Chondrocyte (in vitro differentiated cells): ENCODE results near the gene CAMK1G. TPM values are rescaled to one million over a fixed set of nuclear protein-coding genes. Genes with fewer than 3 reads are reported as not detected.

Experiments used
- DNase-seq: peaks from one replicate; pipeline ENCODE4 v3.0.0; 2021; ENCODE audit warnings: mixed read lengths, low spot score
- H3K27ac Mint-ChIP-seq: one replicate; pipeline ENCODE4 v1.8.0; 2021; ENCODE audit warnings: mild to moderate bottlenecking, moderate library complexity, mixed read lengths; ENCODE audit not compliant: unreplicated experiment
- H3K27me3 Mint-ChIP-seq: 2 replicates; pipeline ENCODE4 v1.8.0; 2021; ENCODE audit warnings: low read depth, mixed read lengths
- H3K36me3 Mint-ChIP-seq: 2 replicates; pipeline ENCODE4 v1.8.0; 2021; ENCODE audit warnings: low read depth, mixed read lengths
- H3K4me1 Mint-ChIP-seq: 2 replicates; pipeline ENCODE4 v1.8.0; 2021; ENCODE audit warnings: low read depth, mild to moderate bottlenecking, mixed read lengths
- H3K4me3 Mint-ChIP-seq: one replicate; pipeline ENCODE4 v1.8.0; 2021; ENCODE audit warnings: mild to moderate bottlenecking, moderate library complexity, mixed read lengths; ENCODE audit not compliant: unreplicated experiment
- H3K9me3 Mint-ChIP-seq: 2 replicates; pipeline ENCODE4 v1.8.0; 2021; ENCODE audit warnings: low read depth, mixed read lengths
- CTCF ChIP-seq: fragments of 200-600 bp; sonication (generic); IDR thresholded peaks from 2 replicates; pipeline ENCODE4 v1.5.0; 2021; ENCODE audit warnings: antibody characterized with exemption, mild to moderate bottlenecking, moderate library complexity
- total RNA-seq: library from RNA; stranded (reverse); gene quantifications from 3 replicates; pipeline ENCODE4 v1.2.1, GENCODE V29; 2021

CAMK1G gene
- total RNA-seq, 1 donor from 2014 or later = not detected

GRCh38 chr1:209542585-209542984 lies 40.9 kb upstream of the CAMK1G start:
- no peak overlapping the region for H3K4me3 Mint-ChIP-seq
- no peaks in the 10 kb centered on the region for H3K9me3 Mint-ChIP-seq
- no peaks in the 10 kb centered on the region for H3K36me3 Mint-ChIP-seq
- H3K27ac Mint-ChIP-seq = no peak overlapping the region
- no peak for TF ChIP-seq CTCF
- no peaks in the 10 kb centered on the region for H3K4me1 Mint-ChIP-seq
- DNase-seq = no peak
- peaks cover 58% of the 10 kb centered on the region for H3K27me3 Mint-ChIP-seq

- DNase-seq = no peak
- no peak overlapping the region for H3K27ac Mint-ChIP-seq
Observed at GRCh38 chr1:209544098-209544497, 39.4 kb upstream of the CAMK1G start.

GRCh38 chr1:209545423-209545822 lies 38.1 kb upstream of the CAMK1G start:
- H3K9me3 Mint-ChIP-seq = no peaks in the 10 kb centered on the region
- TF ChIP-seq CTCF = no peak
- no peak overlapping the region for H3K4me3 Mint-ChIP-seq
- peaks cover 50% of the 10 kb centered on the region for H3K27me3 Mint-ChIP-seq
- H3K36me3 Mint-ChIP-seq = no peaks in the 10 kb centered on the region
- H3K4me1 Mint-ChIP-seq = no peaks in the 10 kb centered on the region
- DNase-seq = no peak
- no peak overlapping the region for H3K27ac Mint-ChIP-seq

More at GRCh38 chr1:209544098-209544497, 39.4 kb upstream of the CAMK1G start:
- Mint-ChIP-seq H3K36me3 (no peaks in the 10 kb centered on the region), H3K9me3 (no peaks in the 10 kb centered on the region), H3K4me1 (no peaks in the 10 kb centered on the region), H3K27me3 (peaks cover 49% of the 10 kb centered on the region), H3K4me3 (no peak overlapping the region)
- no peak for TF ChIP-seq CTCF

- Mint-ChIP-seq H3K27me3 (peaks cover 50% of the 10 kb centered on the region), H3K4me3 (no peak overlapping the region), H3K9me3 (no peaks in the 10 kb centered on the region), H3K4me1 (no peaks in the 10 kb centered on the region), H3K27ac (no peak overlapping the region), H3K36me3 (no peaks in the 10 kb centered on the region)
- TF ChIP-seq CTCF = no peak
- DNase-seq = no peak
Observed at GRCh38 chr1:209546390-209547085, 37.0 kb upstream of the CAMK1G start.

- TF ChIP-seq CTCF = no peak
- Mint-ChIP-seq H3K4me1 (no peaks in the 10 kb centered on the region), H3K27ac (no peak overlapping the region), H3K27me3 (peaks cover 50% of the 10 kb centered on the region), H3K36me3 (no peaks in the 10 kb centered on the region), H3K9me3 (no peaks in the 10 kb centered on the region), H3K4me3 (no peak overlapping the region)
- no peak for DNase-seq
Observed at GRCh38 chr1:209547626-209548025, 35.9 kb upstream of the CAMK1G start.
